B cell (primary cell): ENCODE results near the gene UMAD1. TPM values are rescaled to one million over a fixed set of nuclear protein-coding genes. Genes with fewer than 3 reads are reported as not detected.

Experiments used
- ATAC-seq: fragments of 200-7000 bp; cut with Tn5 transposase; one replicate; pipeline ENCODE4 v1.10.0; 2021; ENCODE audit warnings: low read depth, mild to moderate bottlenecking, moderate number of reproducible peaks, moderate library complexity
- CTCF ChIA-PET: fragments of 350-600 bp; sonication (Branson Sonifier 250); formaldehyde crosslinking; loops from one replicate; lab custom pipeline; 2021; ENCODE audit warnings: antibody characterized with exemption, inconsistent platforms; lab: Charles Lee
- POLR2A ChIA-PET: fragments of 350-600 bp; sonication (Branson Sonifier 250); formaldehyde crosslinking; loops from one replicate; lab custom pipeline; 2021; ENCODE audit warnings: antibody characterized with exemption; lab: Charles Lee
- DNase-seq: peaks from one replicate; pipeline ENCODE4 v3.0.0; 2013
- H2AFZ ChIP-seq: 2 replicates; pipeline ENCODE4 v1.6.1; 2012; ENCODE audit warnings: mild to moderate bottlenecking, low read depth, low read length; ENCODE audit not compliant: insufficient read depth, poor library complexity, severe bottlenecking
- H3K27ac ChIP-seq, 2 donors: 1 replicate in 1 of 2; 2 replicates in 1 of 2; pipeline ENCODE4 v1.5.1; 2012 to 2013; ENCODE audit warnings: low read length in 2 of 2, mild to moderate bottlenecking in 2 of 2, moderate library complexity in 1 of 2
- H3K27me3 ChIP-seq, 4 experiments: fragments of 200-600 bp in 1 of 4; sonication (generic) in 1 of 4; replicated peaks in 1 of 4; 1 replicate in 2 of 4; 2 replicates in 2 of 4; pipeline versions ENCODE4 v1.6.1 to v1.7.0; 2013 to 2016; ENCODE audit warnings: low read length in 3 of 4, mild to moderate bottlenecking in 2 of 4, mixed read lengths in 1 of 4, moderate library complexity in 1 of 4; ENCODE audit not compliant: insufficient read depth in 4 of 4, control insufficient read depth in 3 of 4; ENCODE audit errors: control extremely low read depth in 1 of 4
- H3K36me3 ChIP-seq, 2 experiments: replicated peaks in 1 of 2; 1 replicate in 1 of 2; 2 replicates in 1 of 2; pipeline versions ENCODE4 v1.6.1 to v1.7.1; 2013; ENCODE audit warnings: low read length in 1 of 2; ENCODE audit not compliant: insufficient read depth in 2 of 2, control insufficient read depth in 1 of 2; ENCODE audit errors: control extremely low read depth in 1 of 2, extremely low read depth in 1 of 2
- H3K4me1 ChIP-seq, 2 donors: fragments of 200-600 bp in 1 of 2; sonication (generic) in 1 of 2; 1 replicate in 1 of 2; 2 replicates in 1 of 2; pipeline versions ENCODE4 v1.5.1 to v1.6.1; 2013 to 2017; ENCODE audit warnings: low read length in 2 of 2; ENCODE audit not compliant: control insufficient read depth in 2 of 2, insufficient read depth in 2 of 2
- H3K4me2 ChIP-seq: replicated peaks from 2 replicates; pipeline ENCODE3; 2012; ENCODE audit warnings: mild to moderate bottlenecking, low read depth, low read length; ENCODE audit not compliant: poor library complexity, severe bottlenecking
- H3K4me3 ChIP-seq, 5 experiments: fragments of 200-600 bp in 1 of 5; sonication (generic) in 1 of 5; 1 replicate in 3 of 5; 2 replicates in 2 of 5; pipeline versions ENCODE4 v1.5.1 to v1.7.0; 2011 to 2016; ENCODE audit warnings: low read length in 4 of 5, mild to moderate bottlenecking in 4 of 5, low read depth in 2 of 5, control low read depth in 1 of 5, moderate library complexity in 1 of 5; ENCODE audit not compliant: insufficient read depth in 1 of 5; ENCODE audit errors: control extremely low read depth in 1 of 5, extremely low read depth in 1 of 5
- H3K79me2 ChIP-seq: fragments of 200-600 bp; sonication (generic); one replicate; pipeline ENCODE4 v1.6.0; 2016; ENCODE audit warnings: low read length; ENCODE audit not compliant: control insufficient read depth, insufficient read depth
- H3K9ac ChIP-seq: fragments of 200-600 bp; sonication (generic); 2 replicates; pipeline ENCODE4 v1.6.1; 2017; ENCODE audit warnings: mild to moderate bottlenecking, low read length, moderate library complexity
- H3K9me3 ChIP-seq, 3 donors: one replicate each; pipeline versions ENCODE4 v1.6.1 to v1.7.1; 2013; ENCODE audit warnings: low read length in 2 of 3; ENCODE audit not compliant: control insufficient read depth in 2 of 3, insufficient read depth in 1 of 3; ENCODE audit errors: control extremely low read depth in 1 of 3
- H4K20me1 ChIP-seq: 2 replicates; pipeline ENCODE4 v1.6.0; 2012; ENCODE audit warnings: mild to moderate bottlenecking, low read length; ENCODE audit not compliant: insufficient read depth, control insufficient read depth, poor library complexity, severe bottlenecking
- H3K27ac Mint-ChIP-seq: one replicate; pipeline ENCODE4 v1.8.0; 2021; ENCODE audit warnings: mixed read lengths
- H3K27me3 Mint-ChIP-seq: one replicate; pipeline ENCODE4 v1.8.0; 2021; ENCODE audit warnings: mixed read lengths
- H3K4me1 Mint-ChIP-seq: one replicate; pipeline ENCODE4 v1.8.0; 2021; ENCODE audit warnings: mixed read lengths
- H3K4me3 Mint-ChIP-seq: one replicate; pipeline ENCODE4 v1.8.0; 2021; ENCODE audit warnings: mixed read lengths
- H3K9me3 Mint-ChIP-seq: one replicate; pipeline ENCODE4 v1.8.0; 2022; ENCODE audit warnings: mixed read lengths; ENCODE audit not compliant: insufficient read depth
- EZH2 ChIP-seq: IDR thresholded peaks from 2 replicates; pipeline ENCODE4 v1.6.1; 2012; ENCODE audit warnings: borderline replicate concordance, low read depth, mild to moderate bottlenecking, moderate library complexity, low read length; ENCODE audit not compliant: insufficient read depth, poor library complexity, severe bottlenecking
- WGBS: methylation state at CpG from one replicate; pipeline ENCODE4 v1.1.5; 2013; ENCODE audit warnings: missing lambda C conversion rate; ENCODE audit not compliant: insufficient coverage; 5-methylcytosine and 5-hydroxymethylcytosine counted together
- intact Hi-C: fragments of 100-400 bp; cut with micrococcal nuclease; formaldehyde crosslinking; loops from one replicate; pipeline ENCODE4 v1.10.0; 2022
- polyA plus RNA-seq: library from polyadenylated mRNA; depleted of rRNA; stranded (reverse); fragments of >200 nt; gene quantifications from 2 replicates; pipeline ENCODE4 v1.2.3, GENCODE V29; 2012
- total RNA-seq, 2 donors: library from RNA; stranded (reverse); fragments of 120-200 nt in 1 of 2; gene quantifications; 1 replicate in 1 of 2; 2 replicates in 1 of 2; pipeline versions ENCODE4 v1.2.3 to v1.2.4, GENCODE V29; 2013 to 2022
- TF ChIP-seq, protein P1 (sequence below): fragments of 200-600 bp; IDR thresholded peaks from one replicate; pipeline ENCODE4 v1.8.0; 2022; ENCODE audit warnings: antibody characterized with exemption, mild to moderate bottlenecking

The UMAD1 gene
- total and polyA plus RNA-seq, 2 donors (not counting 1 experiment from before 2014, with no cell fraction given): 11.6 to 25.9 TPM

DNA sequence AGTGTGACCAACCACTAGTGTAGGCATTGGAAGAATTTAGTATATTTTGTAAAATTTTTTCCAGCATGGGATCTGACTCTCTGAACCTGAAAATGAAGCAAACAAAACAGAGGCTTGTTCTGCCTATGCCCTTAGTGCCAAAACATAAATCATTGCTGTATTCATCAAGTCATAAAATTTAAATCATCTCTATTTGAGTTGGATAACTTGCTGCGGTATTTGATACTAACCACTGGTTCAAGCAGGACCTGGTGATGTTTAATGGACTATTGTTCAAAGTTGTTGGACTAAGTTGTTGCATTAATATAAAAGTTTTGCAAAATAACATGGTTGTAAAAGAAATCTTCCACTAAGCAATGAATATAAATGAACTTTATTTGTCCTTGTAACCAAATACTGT is 97.6 kb downstream of the UMAD1 start:
- Histone ChIP-seq H3K4me2 (no peak overlapping the region), H3K4me3 (no peak overlapping the region), H3K79me2 (no peaks in the 10 kb centered on the region), H3K36me3 (no peaks in the 10 kb centered on the region), H3K27me3 (no peaks in the 10 kb centered on the region), H3K9me3 (no peaks in the 10 kb centered on the region), H2AFZ (no peak overlapping the region), H3K9ac (no peak overlapping the region), H3K27ac (no peak overlapping the region), H3K4me1 (no peaks in the 10 kb centered on the region), H4K20me1 (no peaks in the 10 kb centered on the region)
- H3K4me1 Mint-ChIP-seq: peaks cover 12% of the 10 kb centered on the region
- H3K4me3 Mint-ChIP-seq: no peak overlapping the region
- TF ChIP-seq, protein P1, sequence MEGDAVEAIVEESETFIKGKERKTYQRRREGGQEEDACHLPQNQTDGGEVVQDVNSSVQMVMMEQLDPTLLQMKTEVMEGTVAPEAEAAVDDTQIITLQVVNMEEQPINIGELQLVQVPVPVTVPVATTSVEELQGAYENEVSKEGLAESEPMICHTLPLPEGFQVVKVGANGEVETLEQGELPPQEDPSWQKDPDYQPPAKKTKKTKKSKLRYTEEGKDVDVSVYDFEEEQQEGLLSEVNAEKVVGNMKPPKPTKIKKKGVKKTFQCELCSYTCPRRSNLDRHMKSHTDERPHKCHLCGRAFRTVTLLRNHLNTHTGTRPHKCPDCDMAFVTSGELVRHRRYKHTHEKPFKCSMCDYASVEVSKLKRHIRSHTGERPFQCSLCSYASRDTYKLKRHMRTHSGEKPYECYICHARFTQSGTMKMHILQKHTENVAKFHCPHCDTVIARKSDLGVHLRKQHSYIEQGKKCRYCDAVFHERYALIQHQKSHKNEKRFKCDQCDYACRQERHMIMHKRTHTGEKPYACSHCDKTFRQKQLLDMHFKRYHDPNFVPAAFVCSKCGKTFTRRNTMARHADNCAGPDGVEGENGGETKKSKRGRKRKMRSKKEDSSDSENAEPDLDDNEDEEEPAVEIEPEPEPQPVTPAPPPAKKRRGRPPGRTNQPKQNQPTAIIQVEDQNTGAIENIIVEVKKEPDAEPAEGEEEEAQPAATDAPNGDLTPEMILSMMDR: no peak
- no peak for TF ChIP-seq EZH2
- H3K27ac Mint-ChIP-seq: no peak overlapping the region
- no peak for ATAC-seq
- no peaks in the 10 kb centered on the region for H3K9me3 Mint-ChIP-seq
- intact Hi-C loops: no loop called here
- no CpG with 5 or more reads among the region's 1 CpG for WGBS
- no peaks in the 10 kb centered on the region for H3K27me3 Mint-ChIP-seq
- DNase-seq: no peak
- ChIA-PET POLR2A (no interaction called here), CTCF (no interaction called here)

DNA sequence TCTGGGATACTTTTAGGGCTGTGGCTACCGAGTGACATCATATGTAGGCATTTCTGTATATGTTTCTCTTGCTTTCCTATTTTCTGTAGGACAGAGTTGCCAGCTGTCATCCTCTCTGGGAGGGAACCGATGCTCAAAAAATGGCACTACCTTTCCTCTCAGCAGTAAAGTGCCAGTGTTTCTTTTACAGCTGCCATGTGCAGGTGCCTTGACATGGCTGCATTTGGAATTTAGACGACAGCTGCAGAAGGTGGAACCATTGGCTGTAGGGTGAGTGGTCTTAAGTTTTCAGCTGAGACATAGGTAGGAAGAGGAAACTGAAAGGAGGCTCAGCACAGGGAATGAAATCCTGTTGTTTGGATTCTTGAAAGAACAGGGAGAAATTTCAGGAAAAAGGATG is 98.1 kb downstream of the UMAD1 start:
- Mint-ChIP-seq H3K4me1 (peaks cover 12% of the 10 kb centered on the region), H3K27ac (no peak overlapping the region), H3K27me3 (no peaks in the 10 kb centered on the region), H3K9me3 (no peaks in the 10 kb centered on the region), H3K4me3 (no peak overlapping the region)
- intact Hi-C loops: no loop called here
- DNase-seq (no peak), ATAC-seq (no peak)
- Histone ChIP-seq H3K36me3 (no peaks in the 10 kb centered on the region), H3K4me3 (no peak overlapping the region), H3K9me3 (no peaks in the 10 kb centered on the region), H3K9ac (no peak overlapping the region), H4K20me1 (no peaks in the 10 kb centered on the region), H3K4me2 (no peak overlapping the region), H3K27me3 (no peaks in the 10 kb centered on the region), H3K79me2 (no peaks in the 10 kb centered on the region), H3K27ac (no peak overlapping the region), H3K4me1 (no peaks in the 10 kb centered on the region), H2AFZ (no peak overlapping the region)
- TF ChIP-seq, protein P1: no peak
- TF ChIP-seq EZH2: no peak
- WGBS: 95% methylated on average over 2 of the region's 3 CpGs
- ChIA-PET POLR2A (no interaction called here), CTCF (no interaction called here)
